22Rv1 (cell line): ENCODE results near the gene ISOC2.

Experiments
- H3K27ac ChIP-seq: fragments of 450-650 bp; 2 replicates; pipeline ENCODE4 v1.5.1; 2017
- CTCF ChIP-seq: fragments of 450-650 bp; IDR thresholded peaks from 2 replicates; pipeline ENCODE4 v1.5.1; 2017; ENCODE audit warnings: mild to moderate bottlenecking
- ZFX ChIP-seq: fragments of 450-650 bp; IDR thresholded peaks from 2 replicates; pipeline ENCODE4 v1.6.1; 2017; ENCODE audit warnings: antibody characterized with exemption, borderline replicate concordance

The ISOC2 gene

GRCh38 chr19:55460670-55461258 is 678 bp downstream of the ISOC2 start:
- H3K27ac ChIP-seq = peak overlapping the region; percentile 91
- no peak for TF ChIP-seq CTCF

- no peak for TF ChIP-seq ZFX
- no peak for TF ChIP-seq CTCF
- peak overlapping the region; percentile 91 for H3K27ac ChIP-seq
These were observed 1.3 kb downstream of the ISOC2 start for GRCh38 chr19:55459950-55460657.

- TF ChIP-seq ZFX = no peak
- no peak for TF ChIP-seq CTCF
- H3K27ac ChIP-seq = peak overlapping the region; percentile 91
These were observed 1.9 kb downstream of the ISOC2 start for GRCh38 chr19:55459551-55459949.

DNA sequence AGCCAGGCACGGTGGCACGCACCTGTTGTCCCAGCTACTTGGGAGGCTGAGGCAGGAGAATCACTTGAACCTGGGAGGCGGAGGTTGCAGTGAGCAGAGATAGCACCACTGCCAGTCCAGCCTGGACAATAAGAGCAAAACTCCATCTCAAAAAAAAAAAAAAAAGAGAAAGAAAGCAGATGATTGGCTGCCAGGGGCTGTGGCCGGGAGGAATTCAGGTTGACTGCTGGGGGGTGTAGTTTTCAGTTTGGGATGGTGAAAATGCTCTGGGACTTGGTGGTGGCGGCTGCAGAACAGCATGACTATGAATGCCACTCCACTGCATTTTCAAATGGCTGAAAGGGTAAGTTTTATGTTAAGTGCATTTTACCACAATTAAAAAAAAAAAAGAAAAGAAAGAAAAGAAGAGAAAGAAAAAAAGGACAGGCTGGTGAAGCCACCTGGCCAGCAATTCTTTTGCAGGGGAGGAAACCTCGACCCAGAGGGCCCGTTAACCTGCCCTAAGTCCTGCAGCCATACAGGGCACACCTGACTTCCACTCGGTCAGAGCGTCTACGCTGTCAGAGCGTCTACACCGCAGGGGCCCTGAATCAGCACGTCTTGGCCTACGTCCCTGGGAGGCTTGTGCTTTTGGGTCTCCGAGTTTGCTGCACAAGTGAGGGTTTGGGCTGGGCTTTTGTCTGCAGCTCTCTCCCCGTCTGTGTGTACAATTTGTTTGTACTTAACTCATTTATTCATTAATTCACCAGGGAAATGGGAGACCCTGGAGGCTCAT is 3.6 kb downstream of the ISOC2 start:
- TF ChIP-seq ZFX = no peak
- no peak for TF ChIP-seq CTCF
- no peak overlapping the region for H3K27ac ChIP-seq

GRCh38 chr19:55456347-55456746 is 5.1 kb downstream of the ISOC2 start:
- no peak overlapping the region for H3K27ac ChIP-seq
- TF ChIP-seq ZFX (no peak), CTCF (no peak)

DNA sequence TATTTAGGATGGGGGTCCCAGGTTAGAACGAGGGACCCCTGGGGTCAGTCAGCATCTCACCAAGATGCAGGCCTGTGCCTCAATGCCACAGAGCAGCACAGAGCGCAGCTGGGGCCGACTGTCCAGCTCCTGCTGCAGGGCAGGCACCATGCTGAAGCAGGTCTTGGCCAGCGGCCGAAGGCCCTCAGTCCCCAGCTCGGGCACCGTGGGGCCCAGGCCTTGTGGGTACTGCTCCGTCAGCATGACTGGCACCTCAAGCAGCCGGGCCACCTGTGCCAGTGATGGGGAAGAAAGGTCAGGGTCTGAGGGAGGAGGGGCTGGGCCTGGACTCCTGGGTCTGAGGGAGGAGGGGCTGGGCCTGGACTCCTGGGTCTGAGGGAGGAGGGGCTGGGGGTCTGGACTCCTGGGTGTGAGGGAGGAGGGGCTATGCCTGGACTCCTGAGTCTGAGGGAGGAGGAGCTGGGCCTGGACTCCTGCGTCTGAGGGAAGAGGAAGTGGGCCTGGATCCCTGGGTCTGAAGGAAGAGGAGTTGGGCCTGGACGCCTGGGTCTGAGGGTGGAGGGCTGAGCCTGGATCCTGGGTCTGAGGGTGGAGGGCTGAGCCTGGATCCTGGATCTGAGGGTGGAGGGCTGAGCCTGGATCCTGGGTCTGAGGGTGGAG is 5.7 kb downstream of the ISOC2 start:
- no peak overlapping the region for H3K27ac ChIP-seq
- no peak for TF ChIP-seq CTCF
- no peak for TF ChIP-seq ZFX
